K562 (cell line): ENCODE results near the gene ZFAND2A. TPM values are rescaled to one million over a fixed set of nuclear protein-coding genes. Genes with fewer than 3 reads are reported as not detected.

Experiments used
- BHLHE40 ChIP-seq: IDR thresholded peaks from 2 replicates; pipeline ENCODE4 v1.6.1; 2011; ENCODE audit warnings: low read length, improper control_type of control experiment
- CCNT2 ChIP-seq: IDR thresholded peaks from 2 replicates; pipeline ENCODE4 v1.6.1; 2011; ENCODE audit warnings: borderline replicate concordance, low read depth, mild to moderate bottlenecking, moderate library complexity, mixed read lengths, low read length; ENCODE audit not compliant: insufficient read length; ENCODE audit errors: extremely low read depth
- CHD1 ChIP-seq: fragments of 200-600 bp; sonication (generic); IDR thresholded peaks from one replicate; pipeline ENCODE4 v1.6.1; 2012; ENCODE audit warnings: mild to moderate bottlenecking, moderate library complexity, low read length, inconsistent platforms
- E2F3 ChIP-seq: fragments of 250-450 bp; sonication (Bioruptor Pico); IDR thresholded peaks from 2 replicates; pipeline ENCODE4 v1.4.0; 2020; ENCODE audit warnings: mild to moderate bottlenecking
- FOXP1 ChIP-seq: sonication (generic); formaldehyde crosslinking; IDR thresholded peaks from 2 replicates; pipeline ENCODE4 v1.8.0; 2022; ENCODE audit warnings: mild to moderate bottlenecking, missing genetic modification reagents
- GABPB1 ChIP-seq: sonication (generic); formaldehyde crosslinking; IDR thresholded peaks from 2 replicates; pipeline ENCODE4 v1.8.0; 2022; ENCODE audit warnings: mild to moderate bottlenecking, missing genetic modification reagents
- HNRNPL ChIP-seq: fragments of 200-400 bp; formaldehyde crosslinking; IDR thresholded peaks from 2 replicates; pipeline ENCODE4 v1.6.1; 2017; ENCODE audit warnings: low read depth, mild to moderate bottlenecking, low read length
- MAFK ChIP-seq: IDR thresholded peaks from 2 replicates; pipeline ENCODE4 v1.6.1; 2011; ENCODE audit warnings: low read length, improper control_type of control experiment
- NBN ChIP-seq: fragments of 450-650 bp; IDR thresholded peaks from 2 replicates; pipeline ENCODE4 v1.6.1; 2016; ENCODE audit warnings: low read depth, mild to moderate bottlenecking
- NR4A1 ChIP-seq, 2 experiments: fragments of 250-450 bp in 1 of 2; fragments of 450-650 bp in 1 of 2; sonication (Bioruptor Pico) in 1 of 2; IDR thresholded peaks; 2 replicates each; pipeline versions ENCODE4 v1.4.0 to v1.6.1; 2016 to 2020; ENCODE audit warnings: mild to moderate bottlenecking in 2 of 2, missing compliant biosample characterization in 1 of 2, missing genetic modification characterization in 1 of 2, moderate library complexity in 1 of 2
- NRF1 ChIP-seq, 2 experiments: fragments of 450-650 bp; IDR thresholded peaks in 1 of 2; conservative IDR thresholded peaks in 1 of 2; 2 replicates each; pipeline ENCODE4 v1.6.1; 2014; ENCODE audit warnings: mild to moderate bottlenecking in 2 of 2
- PHB ChIP-seq: fragments of 250-450 bp; sonication (Bioruptor Pico); IDR thresholded peaks from 2 replicates; pipeline ENCODE4 v1.5.0; 2021
- PHF20 ChIP-seq: fragments of 450-650 bp; IDR thresholded peaks from 2 replicates; pipeline ENCODE4 v1.6.1; 2018; ENCODE audit not compliant: partially characterized antibody
- POLR2G ChIP-seq: fragments of 200-400 bp; formaldehyde crosslinking; IDR thresholded peaks from 2 replicates; pipeline ENCODE4 v1.6.1; 2017; ENCODE audit warnings: low read depth, mild to moderate bottlenecking, antibody characterized with exemption, low read length, moderate library complexity
- POLR3G ChIP-seq: IDR thresholded peaks from 2 replicates; pipeline ENCODE4 v1.6.1; 2011; ENCODE audit not compliant: insufficient read length, insufficient replicate concordance; ENCODE audit errors: extremely low read depth
- TAF7 ChIP-seq: fragments of 450-650 bp; IDR thresholded peaks from 2 replicates; pipeline ENCODE4 v1.6.1; 2016; ENCODE audit warnings: missing genetic modification characterization, missing compliant biosample characterization
- TBP ChIP-seq: optimal IDR thresholded peaks from 2 replicates; pipeline ENCODE3; 2011; ENCODE audit warnings: low read depth, low read length, improper control_type of control experiment
- USF1 ChIP-seq: sonication (generic); formaldehyde crosslinking; IDR thresholded peaks from 2 replicates; pipeline ENCODE4 v1.9.0; 2022; ENCODE audit warnings: mild to moderate bottlenecking, missing genetic modification reagents
- ZBTB7A ChIP-seq: IDR thresholded peaks from 2 replicates; pipeline ENCODE4 v1.6.1; 2011; ENCODE audit warnings: low read depth, mild to moderate bottlenecking, low read length, moderate library complexity, borderline replicate concordance; ENCODE audit not compliant: control insufficient read depth
- ZNF121 ChIP-seq: sonication (generic); formaldehyde crosslinking; conservative IDR thresholded peaks from 2 replicates; pipeline ENCODE4 v1.8.0; 2022; ENCODE audit warnings: missing genetic modification reagents
- polyA plus RNA-seq, 8 experiments: library from polyadenylated mRNA; depleted of rRNA in 4 of 8; stranded (reverse) in 5 of 8; unstranded in 3 of 8; fragments of >200 nt; fragmentation: Nextera tagmentation in 2 of 8; fragmentation: Illumina TruSeq in 1 of 8; extraction: Ambion mirVana in 2 of 8; extraction: Trizol in 1 of 8; gene quantifications; 2 replicates each; pipeline versions ENCODE4 v1.2.1 to v1.2.3, GENCODE V29; 2011 to 2014; ENCODE audit warnings: inconsistent platforms in 1 of 8, missing spikeins in 1 of 8
- total RNA-seq, 7 experiments: library from RNA; depleted of rRNA in 6 of 7; stranded (reverse); fragments of >200 nt in 6 of 7; fragmentation: Illumina TruSeq in 2 of 7; extraction: Trizol in 2 of 7; gene quantifications; 2 replicates each; pipeline versions ENCODE4 v1.2.1 to v1.2.3, GENCODE V29; 2011 to 2021; ENCODE audit warnings: low replicate concordance in 1 of 7
- TF ChIP-seq, protein P1 (sequence below): fragments of 450-650 bp; IDR thresholded peaks from one replicate; pipeline ENCODE4 v1.6.1; 2018; ENCODE audit warnings: mild to moderate bottlenecking, moderate library complexity; ENCODE audit not compliant: partially characterized antibody
- TF ChIP-seq, protein P2 (sequence below): fragments of 450-650 bp; IDR thresholded peaks from 2 replicates; pipeline ENCODE4 v1.7.0; 2016; ENCODE audit warnings: borderline replicate concordance
- TF ChIP-seq, protein P3 (sequence below): sonication (generic); formaldehyde crosslinking; IDR thresholded peaks from 2 replicates; pipeline ENCODE4 v1.8.0; 2022; ENCODE audit warnings: missing genetic modification reagents, mild to moderate bottlenecking, borderline replicate concordance

The ZFAND2A gene
- total and polyA plus RNA-seq, 9 of the 15 experiments (the other 6 are each of a cell fraction or from before 2014, with no cell fraction given) = 16.8 to 56.8 (median 26.1) TPM

- TF ChIP-seq, protein P1, sequence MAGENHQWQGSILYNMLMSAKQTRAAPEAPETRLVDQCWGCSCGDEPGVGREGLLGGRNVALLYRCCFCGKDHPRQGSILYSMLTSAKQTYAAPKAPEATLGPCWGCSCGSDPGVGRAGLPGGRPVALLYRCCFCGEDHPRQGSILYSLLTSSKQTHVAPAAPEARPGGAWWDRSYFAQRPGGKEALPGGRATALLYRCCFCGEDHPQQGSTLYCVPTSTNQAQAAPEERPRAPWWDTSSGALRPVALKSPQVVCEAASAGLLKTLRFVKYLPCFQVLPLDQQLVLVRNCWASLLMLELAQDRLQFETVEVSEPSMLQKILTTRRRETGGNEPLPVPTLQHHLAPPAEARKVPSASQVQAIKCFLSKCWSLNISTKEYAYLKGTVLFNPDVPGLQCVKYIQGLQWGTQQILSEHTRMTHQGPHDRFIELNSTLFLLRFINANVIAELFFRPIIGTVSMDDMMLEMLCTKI = no peak
- 0 out of 2 replicates have a peak, but pooled peaks have one; percentile 24 for TF ChIP-seq USF1 (CRISPR knock-in tag)
- no peak for TF ChIP-seq HNRNPL
- TF ChIP-seq GABPB1 = peak; percentile 30; the same call in 1 of the 2 replicates
- TF ChIP-seq NRF1 (conservative IDR thresholded peaks at IDR 0.05 in 1 of 2, IDR thresholded peaks at IDR 0.05 in 1 of 2) = peak in 1 of 2 experiments; percentile 8; a peak in 1 of 4 replicates
- 0 out of 2 replicates have a peak, but pooled peaks have one; percentile 18 for TF ChIP-seq NBN
- TF ChIP-seq, protein P2, sequence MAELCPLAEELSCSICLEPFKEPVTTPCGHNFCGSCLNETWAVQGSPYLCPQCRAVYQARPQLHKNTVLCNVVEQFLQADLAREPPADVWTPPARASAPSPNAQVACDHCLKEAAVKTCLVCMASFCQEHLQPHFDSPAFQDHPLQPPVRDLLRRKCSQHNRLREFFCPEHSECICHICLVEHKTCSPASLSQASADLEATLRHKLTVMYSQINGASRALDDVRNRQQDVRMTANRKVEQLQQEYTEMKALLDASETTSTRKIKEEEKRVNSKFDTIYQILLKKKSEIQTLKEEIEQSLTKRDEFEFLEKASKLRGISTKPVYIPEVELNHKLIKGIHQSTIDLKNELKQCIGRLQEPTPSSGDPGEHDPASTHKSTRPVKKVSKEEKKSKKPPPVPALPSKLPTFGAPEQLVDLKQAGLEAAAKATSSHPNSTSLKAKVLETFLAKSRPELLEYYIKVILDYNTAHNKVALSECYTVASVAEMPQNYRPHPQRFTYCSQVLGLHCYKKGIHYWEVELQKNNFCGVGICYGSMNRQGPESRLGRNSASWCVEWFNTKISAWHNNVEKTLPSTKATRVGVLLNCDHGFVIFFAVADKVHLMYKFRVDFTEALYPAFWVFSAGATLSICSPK = peak; percentile 66; the same call in 1 of the 2 replicates
- TF ChIP-seq E2F3 = no peak
- TF ChIP-seq POLR3G = no peak
- peak; percentile 80 for TF ChIP-seq TAF7 (tag)
- TF ChIP-seq, protein P3, sequence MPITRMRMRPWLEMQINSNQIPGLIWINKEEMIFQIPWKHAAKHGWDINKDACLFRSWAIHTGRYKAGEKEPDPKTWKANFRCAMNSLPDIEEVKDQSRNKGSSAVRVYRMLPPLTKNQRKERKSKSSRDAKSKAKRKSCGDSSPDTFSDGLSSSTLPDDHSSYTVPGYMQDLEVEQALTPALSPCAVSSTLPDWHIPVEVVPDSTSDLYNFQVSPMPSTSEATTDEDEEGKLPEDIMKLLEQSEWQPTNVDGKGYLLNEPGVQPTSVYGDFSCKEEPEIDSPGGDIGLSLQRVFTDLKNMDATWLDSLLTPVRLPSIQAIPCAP (CRISPR knock-in tag) = no peak
- TF ChIP-seq MAFK = 0 out of 2 replicates have a peak, but pooled peaks have one; percentile 20
- peak; percentile 64 for TF ChIP-seq BHLHE40
- TF ChIP-seq ZBTB7A = peak; percentile 92
- no peak for TF ChIP-seq NR4A1 (CRISPR knock-in tag; IDR thresholded peaks at IDR 0.05)
- no peak for TF ChIP-seq NR4A1 (tag; IDR thresholded peaks at IDR 0.05)
- TF ChIP-seq PHB (CRISPR knock-in tag) = no peak
- peak; percentile 40 for TF ChIP-seq CCNT2
- TF ChIP-seq POLR2G = peak; percentile 84
- TF ChIP-seq FOXP1 (CRISPR knock-in tag) = peak; percentile 64; the same call in 1 of the 2 replicates
- TF ChIP-seq ZNF121 (CRISPR knock-in tag) = peak; percentile 96
- no peak for TF ChIP-seq PHF20
- peak; percentile 41 for TF ChIP-seq CHD1
- peak; percentile 82 for TF ChIP-seq TBP
Observed at GRCh38 chr7:1169409-1170368, 9.7 kb upstream of the ZFAND2A start (continued).
